SU-DHL-6 (cell line): ENCODE results near the gene ATP11A.

Source experiments
- H2AFZ ChIP-seq: fragments of 200-600 bp; sonication (generic); 2 replicates; pipeline ENCODE4 v1.6.1; 2014; ENCODE audit warnings: low read depth, mild to moderate bottlenecking, moderate library complexity, mixed read lengths, antibody characterized with exemption, low read length; ENCODE audit not compliant: severe bottlenecking
- H3F3A ChIP-seq: fragments of 200-600 bp; shearing (Covaris generic); 2 replicates; pipeline ENCODE4 v1.6.0; 2016; ENCODE audit warnings: antibody characterized with exemption, mild to moderate bottlenecking; ENCODE audit not compliant: insufficient read depth
- H3K27ac ChIP-seq: fragments of 200-600 bp; sonication (generic); 2 replicates; pipeline ENCODE4 v1.5.1; 2016; ENCODE audit warnings: low read depth, mild to moderate bottlenecking, low read length, moderate library complexity, mixed read lengths
- H3K27me3 ChIP-seq: fragments of 200-600 bp; sonication (generic), shearing (Covaris generic); 2 replicates; pipeline ENCODE4 v1.6.0; 2014; ENCODE audit warnings: mild to moderate bottlenecking, low read length
- H3K36me3 ChIP-seq: fragments of 200-600 bp; sonication (generic); 2 replicates; pipeline ENCODE4 v1.6.1; 2014; ENCODE audit warnings: mild to moderate bottlenecking, low read length, mixed read lengths
- H3K4me2 ChIP-seq: fragments of 300-600, 200-600 bp; shearing (Covaris generic), sonication (generic); 2 replicates; pipeline ENCODE4 v1.6.0; 2014; ENCODE audit warnings: low read length, low read depth, mild to moderate bottlenecking; ENCODE audit not compliant: poor library complexity, severe bottlenecking
- H3K4me3 ChIP-seq: fragments of 200-600 bp; sonication (generic); 2 replicates; pipeline ENCODE4 v1.5.1; 2014; ENCODE audit warnings: antibody characterized with exemption, low read length, mild to moderate bottlenecking, mixed read lengths; ENCODE audit not compliant: insufficient read depth, poor library complexity, severe bottlenecking
- H3K79me2 ChIP-seq: fragments of 200-600 bp; sonication (generic); 2 replicates; pipeline ENCODE4 v1.6.1; 2014; ENCODE audit warnings: mild to moderate bottlenecking, low read length, moderate library complexity; ENCODE audit not compliant: insufficient read depth
- H3K9ac ChIP-seq: fragments of 200-600 bp; sonication (generic); 2 replicates; pipeline ENCODE4 v1.7.0; 2014; ENCODE audit warnings: mild to moderate bottlenecking, low read length
- H3K9me2 ChIP-seq: fragments of 200-600 bp; sonication (generic); replicated peaks from 2 replicates; pipeline ENCODE4 v1.6.1; 2014; ENCODE audit warnings: low read length; ENCODE audit not compliant: insufficient read depth
- H3K9me3 ChIP-seq: fragments of 200-600 bp; sonication (generic); 2 replicates; pipeline ENCODE4 v1.6.1; 2014; ENCODE audit warnings: low read length, mixed read lengths; ENCODE audit not compliant: insufficient read depth
- H4K20me1 ChIP-seq: fragments of 200-600 bp; sonication (generic); 2 replicates; pipeline ENCODE4 v1.6.1; 2014; ENCODE audit warnings: low read depth, mild to moderate bottlenecking, antibody characterized with exemption, low read length, moderate library complexity, mixed read lengths
- CTCF ChIP-seq: fragments of 200-600 bp; sonication (generic); IDR thresholded peaks from one replicate; pipeline ENCODE4 v1.5.1; 2017; ENCODE audit warnings: antibody characterized with exemption, mild to moderate bottlenecking, low read length, moderate library complexity; ENCODE audit not compliant: insufficient read depth, poor library complexity, severe bottlenecking
- EZH2phosphoT487 ChIP-seq: fragments of 200-600 bp; sonication (generic), shearing (Covaris generic); conservative IDR thresholded peaks from 2 replicates; pipeline ENCODE4 v1.6.1; 2018; ENCODE audit warnings: mild to moderate bottlenecking, antibody characterized with exemption, low read length, moderate library complexity, mixed read lengths

The ATP11A gene

GRCh38 chr13:112880976-112881540 is 191.2 kb downstream of the ATP11A start:
- H3K4me2 ChIP-seq: no peak overlapping the region
- peaks cover 7% of the 10 kb centered on the region; the same call in 1 of the 2 replicates for H3F3A ChIP-seq
- H3K9ac ChIP-seq: no peak overlapping the region
- no peaks in the 10 kb centered on the region for H3K9me3 ChIP-seq
- H2AFZ ChIP-seq: no peak overlapping the region
- H3K27ac ChIP-seq: no peak overlapping the region
- no peaks in the 10 kb centered on the region for H3K27me3 ChIP-seq
- TF ChIP-seq CTCF (no peak), EZH2phosphoT487 (no peak)
- H3K79me2 ChIP-seq: no peaks in the 10 kb centered on the region
- H3K36me3 ChIP-seq: no peaks in the 10 kb centered on the region
- no peaks in the 10 kb centered on the region for H3K9me2 ChIP-seq
- no peak overlapping the region for H3K4me3 ChIP-seq
- no peaks in the 10 kb centered on the region for H4K20me1 ChIP-seq

GRCh38 chr13:112881656-112882554 is 192.1 kb downstream of the ATP11A start:
- Histone ChIP-seq H3K4me3 (no peak overlapping the region), H3K79me2 (no peaks in the 10 kb centered on the region), H3K4me2 (no peak overlapping the region), H3K9ac (no peak overlapping the region), H3K9me2 (no peaks in the 10 kb centered on the region), H3K27ac (no peak overlapping the region), H2AFZ (no peak overlapping the region), H3K27me3 (no peaks in the 10 kb centered on the region), H3F3A (peaks cover 7% of the 10 kb centered on the region; the same call in 1 of the 2 replicates), H4K20me1 (no peaks in the 10 kb centered on the region), H3K36me3 (no peaks in the 10 kb centered on the region), H3K9me3 (no peaks in the 10 kb centered on the region)
- TF ChIP-seq CTCF (no peak), EZH2phosphoT487 (no peak)

GRCh38 chr13:112882555-112883024 is 192.8 kb downstream of the ATP11A start:
- Histone ChIP-seq H4K20me1 (no peaks in the 10 kb centered on the region), H3K79me2 (no peaks in the 10 kb centered on the region), H3K9ac (no peak overlapping the region), H2AFZ (no peak overlapping the region), H3K4me2 (no peak overlapping the region), H3K9me2 (no peaks in the 10 kb centered on the region), H3K9me3 (no peaks in the 10 kb centered on the region), H3K27me3 (no peaks in the 10 kb centered on the region), H3K27ac (no peak overlapping the region), H3F3A (peaks cover 7% of the 10 kb centered on the region; the same call in 1 of the 2 replicates), H3K36me3 (no peaks in the 10 kb centered on the region), H3K4me3 (no peak overlapping the region)
- TF ChIP-seq EZH2phosphoT487 (no peak), CTCF (no peak)
